Activated CD8-positive, alpha-beta T cell treated with anti-CD3 and anti-CD28 coated beads for 36 hours (primary cell): ENCODE measurements around the gene MAP3K3. TPM values are rescaled to one million over a fixed set of nuclear protein-coding genes. Genes with fewer than 3 reads are reported as not detected.

Source experiments
- ATAC-seq: fragments of 200-7000 bp; cut with Tn5 transposase; one replicate; pipeline ENCODE4 v1.10.0; 2021; ENCODE audit warnings: mild to moderate bottlenecking, moderate library complexity
- CTCF ChIA-PET: fragments of 350-600 bp; sonication (Branson Sonifier 250); formaldehyde crosslinking; loops from one replicate; lab custom pipeline; 2021; ENCODE audit warnings: antibody characterized with exemption; lab: Charles Lee
- POLR2A ChIA-PET: fragments of 350-600 bp; sonication (Branson Sonifier 250); formaldehyde crosslinking; loops from one replicate; lab custom pipeline; 2021; ENCODE audit warnings: antibody characterized with exemption; lab: Charles Lee
- DNase-seq: peaks from one replicate; pipeline ENCODE4 v3.0.0-alpha.2; 2020
- H3K27ac Mint-ChIP-seq: one replicate; pipeline ENCODE4 v1.8.0; 2021; ENCODE audit warnings: mild to moderate bottlenecking, mixed read lengths
- H3K27me3 Mint-ChIP-seq: one replicate; pipeline ENCODE4 v1.8.0; 2021; ENCODE audit warnings: mixed read lengths
- H3K36me3 Mint-ChIP-seq: one replicate; pipeline ENCODE4 v1.8.0; 2021; ENCODE audit warnings: low read depth, mixed read lengths
- H3K4me1 Mint-ChIP-seq: one replicate; pipeline ENCODE4 v1.8.0; 2021; ENCODE audit warnings: low read depth, mixed read lengths
- H3K4me3 Mint-ChIP-seq: one replicate; pipeline ENCODE4 v1.8.0; 2021; ENCODE audit warnings: mild to moderate bottlenecking, moderate library complexity, mixed read lengths
- H3K9me3 Mint-ChIP-seq: one replicate; pipeline ENCODE4 v1.8.0; 2021; ENCODE audit warnings: mixed read lengths
- intact Hi-C: fragments of 100-400 bp; cut with micrococcal nuclease; formaldehyde crosslinking; loops from one replicate; pipeline ENCODE4 v1.10.0; 2022
- total RNA-seq, 2 experiments: library from RNA; stranded (reverse); gene quantifications; one replicate each; pipeline ENCODE4 v1.2.3, GENCODE V29; 2021
- TF ChIP-seq, protein P1 (sequence below): fragments of 200-600 bp; IDR thresholded peaks from one replicate; pipeline ENCODE4 v1.8.0; 2022; ENCODE audit warnings: antibody characterized with exemption, mild to moderate bottlenecking

The MAP3K3 gene
- total RNA-seq, 2 experiments from 2014 or later = 20.6 to 22.5 TPM

DNA sequence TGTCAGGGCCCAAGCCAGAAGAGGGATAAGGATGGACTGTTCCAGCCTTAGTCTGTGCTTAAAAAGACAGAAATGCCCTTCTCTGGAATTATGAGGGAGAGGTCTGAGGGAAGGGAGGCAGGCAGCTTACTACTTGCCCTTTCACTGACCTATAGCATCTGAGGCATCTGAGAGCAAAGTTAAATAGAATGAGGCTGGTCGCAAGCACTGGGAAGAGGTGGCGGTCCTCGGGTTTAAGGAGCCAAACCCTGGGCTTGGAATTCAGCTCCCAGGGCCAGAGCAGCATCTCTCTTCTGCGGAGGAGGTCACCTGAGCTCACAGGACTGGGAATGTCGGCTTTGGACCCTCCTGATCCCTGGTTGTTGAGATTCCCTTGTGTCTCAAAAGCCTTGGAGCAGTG lies 80.8 kb downstream of the MAP3K3 start:
- peak overlapping the region; percentile 92 for H3K4me3 Mint-ChIP-seq
- H3K9me3 Mint-ChIP-seq = no peaks in the 10 kb centered on the region
- ATAC-seq (no peak), DNase-seq (no peak)
- no peaks in the 10 kb centered on the region for H3K27me3 Mint-ChIP-seq
- H3K36me3 Mint-ChIP-seq = peaks cover 41% of the 10 kb centered on the region
- peak overlapping the region; percentile 99 for H3K27ac Mint-ChIP-seq
- ChIA-PET POLR2A (interaction anchor here (0.6 to 11.3 kb wide), 10 partner anchors 7 to 145 kb away, joined by 3 to 96 read pairs (median 5); partner anchors contain the start of genes CCDC47, DDX42 and STRADA), CTCF (interaction anchor here (0.8 to 2.9 kb wide), 4 partner anchors 8 to 278 kb away, joined by 3 to 16 read pairs (median 4); partner anchors contain the start of gene MAP3K3)
- TF ChIP-seq, protein P1, sequence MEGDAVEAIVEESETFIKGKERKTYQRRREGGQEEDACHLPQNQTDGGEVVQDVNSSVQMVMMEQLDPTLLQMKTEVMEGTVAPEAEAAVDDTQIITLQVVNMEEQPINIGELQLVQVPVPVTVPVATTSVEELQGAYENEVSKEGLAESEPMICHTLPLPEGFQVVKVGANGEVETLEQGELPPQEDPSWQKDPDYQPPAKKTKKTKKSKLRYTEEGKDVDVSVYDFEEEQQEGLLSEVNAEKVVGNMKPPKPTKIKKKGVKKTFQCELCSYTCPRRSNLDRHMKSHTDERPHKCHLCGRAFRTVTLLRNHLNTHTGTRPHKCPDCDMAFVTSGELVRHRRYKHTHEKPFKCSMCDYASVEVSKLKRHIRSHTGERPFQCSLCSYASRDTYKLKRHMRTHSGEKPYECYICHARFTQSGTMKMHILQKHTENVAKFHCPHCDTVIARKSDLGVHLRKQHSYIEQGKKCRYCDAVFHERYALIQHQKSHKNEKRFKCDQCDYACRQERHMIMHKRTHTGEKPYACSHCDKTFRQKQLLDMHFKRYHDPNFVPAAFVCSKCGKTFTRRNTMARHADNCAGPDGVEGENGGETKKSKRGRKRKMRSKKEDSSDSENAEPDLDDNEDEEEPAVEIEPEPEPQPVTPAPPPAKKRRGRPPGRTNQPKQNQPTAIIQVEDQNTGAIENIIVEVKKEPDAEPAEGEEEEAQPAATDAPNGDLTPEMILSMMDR = no peak
- peaks cover 55% of the 10 kb centered on the region for H3K4me1 Mint-ChIP-seq
- intact Hi-C loops = no loop called here

DNA sequence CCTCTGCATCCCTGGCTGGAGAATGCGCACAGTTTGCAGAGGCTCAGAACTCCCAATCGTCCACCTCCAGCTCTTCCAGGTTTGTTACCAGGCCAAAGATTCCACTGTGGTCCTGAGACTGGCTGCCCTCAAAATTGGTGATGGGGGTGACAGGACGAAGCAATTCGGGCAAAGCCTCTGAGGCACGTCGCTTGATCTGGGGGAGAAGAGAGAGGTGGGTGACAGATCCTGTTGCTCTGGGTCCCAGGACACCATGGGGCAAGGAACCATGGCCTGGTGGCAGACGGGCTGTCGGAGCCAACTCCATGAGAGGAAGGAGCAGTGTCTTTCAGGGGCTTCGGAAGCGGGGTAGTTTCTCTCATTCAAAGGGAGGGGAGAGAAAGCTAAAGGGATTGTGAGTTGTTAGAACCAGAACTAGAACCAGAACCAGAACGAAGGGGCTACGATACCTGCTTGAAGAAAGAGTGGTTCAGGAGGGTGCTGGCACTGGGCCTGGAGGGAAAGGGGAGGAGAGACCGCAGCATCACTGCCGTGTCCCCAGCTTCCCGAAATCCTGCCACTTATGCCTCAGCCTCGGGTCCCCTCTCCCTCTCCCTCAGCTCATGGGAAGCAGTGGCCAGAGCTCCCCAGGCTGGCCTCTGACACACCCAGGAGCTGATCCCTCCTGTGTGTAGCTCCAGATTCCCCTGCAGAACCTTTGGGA lies 81.5 kb downstream of the MAP3K3 start:
- Mint-ChIP-seq H3K4me3 (peak overlapping the region; percentile 92), H3K9me3 (no peaks in the 10 kb centered on the region), H3K27me3 (no peaks in the 10 kb centered on the region), H3K27ac (peak overlapping the region; percentile 73), H3K4me1 (peaks cover 59% of the 10 kb centered on the region), H3K36me3 (peaks cover 42% of the 10 kb centered on the region)
- ATAC-seq (no peak), DNase-seq (no peak)
- intact Hi-C loops = no loop called here
- TF ChIP-seq, protein P1 = no peak
- ChIA-PET POLR2A (interaction anchor here (0.9 to 11.3 kb wide), 7 partner anchors 8 to 141 kb away, joined by 3 to 96 read pairs (median 6); partner anchors contain the start of genes CCDC47, DDX42 and STRADA), CTCF (interaction anchor here (2.9 kb wide), 1 partner anchor 7 kb away, joined by 16 read pairs; no protein-coding TSS in a partner anchor)

DNA sequence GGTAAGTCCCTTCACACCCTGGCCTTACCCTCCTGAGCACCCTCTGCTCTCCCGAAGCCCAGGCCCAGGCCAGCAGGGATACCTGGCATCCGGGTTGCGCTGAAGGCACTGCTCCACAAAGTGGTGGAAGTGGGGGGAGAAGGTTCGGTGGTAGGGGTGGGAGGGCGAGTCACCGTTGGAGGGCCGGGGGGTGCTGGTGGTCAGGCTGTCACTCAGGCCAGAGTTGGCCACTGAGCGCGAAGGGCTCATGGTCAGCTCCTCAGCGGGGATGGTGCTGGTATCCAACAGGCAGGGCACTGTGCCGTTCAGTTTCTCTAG lies 82.0 kb downstream of the MAP3K3 start:
- POLR2A ChIA-PET = interaction anchor here (1.0 to 11.3 kb wide), 4 partner anchors 9 to 140 kb away, joined by 3 to 96 read pairs (median 6); partner anchors contain the start of genes CCDC47 and DDX42
- intact Hi-C loops = no loop called here

DNA sequence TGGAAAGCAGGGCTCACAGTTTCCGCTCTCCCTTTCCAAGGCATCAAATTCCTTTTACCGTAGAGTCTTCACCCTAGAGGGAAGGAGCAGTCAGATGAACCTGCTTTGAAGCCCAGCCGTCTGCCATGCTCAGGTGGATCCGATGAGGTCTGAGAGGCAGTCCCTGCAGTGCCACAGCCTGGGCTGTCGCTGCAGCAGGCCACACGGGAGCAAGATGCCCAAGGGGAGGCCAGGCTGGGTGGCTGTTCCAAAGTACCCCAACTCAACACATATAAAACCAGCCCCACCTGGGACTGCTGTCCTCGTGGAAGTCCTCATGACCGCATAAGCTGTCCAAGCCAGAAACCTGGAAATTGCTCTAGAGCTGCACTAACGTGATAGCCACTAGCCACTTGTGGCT lies 82.6 kb downstream of the MAP3K3 start:
- no peaks in the 10 kb centered on the region for H3K27me3 Mint-ChIP-seq
- intact Hi-C loops = loop anchor here (5.0 kb wide), 1 partner anchor 37 kb away; the partner anchor contains the start of gene STRADA
- CTCF ChIA-PET = interaction anchor here (1.9 kb wide), 1 partner anchor 8 kb away, joined by 7 read pairs; no protein-coding TSS in a partner anchor
- no peak overlapping the region for H3K27ac Mint-ChIP-seq
- H3K36me3 Mint-ChIP-seq = peaks cover 50% of the 10 kb centered on the region
- no peak overlapping the region for H3K4me3 Mint-ChIP-seq
- POLR2A ChIA-PET = interaction anchor here (1.0 to 1.8 kb wide), 2 partner anchors 13 to 140 kb away, joined by 3 to 5 read pairs; no protein-coding TSS in a partner anchor
- no peaks in the 10 kb centered on the region for H3K9me3 Mint-ChIP-seq
- peaks cover 70% of the 10 kb centered on the region for H3K4me1 Mint-ChIP-seq
- TF ChIP-seq, protein P1 = no peak
- ATAC-seq (no peak), DNase-seq (no peak)

More for the DNA sequence above, 82.0 kb downstream of the MAP3K3 start:
- Mint-ChIP-seq H3K9me3 (no peaks in the 10 kb centered on the region), H3K4me3 (no peak overlapping the region), H3K36me3 (peaks cover 47% of the 10 kb centered on the region), H3K27me3 (no peaks in the 10 kb centered on the region), H3K27ac (no peak overlapping the region), H3K4me1 (peaks cover 65% of the 10 kb centered on the region)
- no peak for DNase-seq
- TF ChIP-seq, protein P1 = no peak
- no peak for ATAC-seq
- CTCF ChIA-PET = no interaction called here
